HG03457 (cell line): ENCODE measurements around the gene SIGLEC9.

Experiments
- ATAC-seq: cut with Tn5 transposase; IDR thresholded peaks from one replicate; pipeline ENCODE4 v1.9.1; 2021; ENCODE audit warnings: moderate number of reproducible peaks; ENCODE audit not compliant: unreplicated experiment

SIGLEC9 gene

GRCh38 chr19:51124729-51125128 is at the start of gene SIGLEC9:
TSS of gene SIGLEC9 (plus strand) at chr19:51124906. CDS start at chr19:51124975, 69 bp downstream.
- no peak for ATAC-seq

GRCh38 chr19:51075998-51076397 is 48.7 kb upstream of the SIGLEC9 start:
- ATAC-seq: no peak

GRCh38 chr19:51076631-51077213 is 48.0 kb upstream of the SIGLEC9 start:
- ATAC-seq: no peak

DNA sequence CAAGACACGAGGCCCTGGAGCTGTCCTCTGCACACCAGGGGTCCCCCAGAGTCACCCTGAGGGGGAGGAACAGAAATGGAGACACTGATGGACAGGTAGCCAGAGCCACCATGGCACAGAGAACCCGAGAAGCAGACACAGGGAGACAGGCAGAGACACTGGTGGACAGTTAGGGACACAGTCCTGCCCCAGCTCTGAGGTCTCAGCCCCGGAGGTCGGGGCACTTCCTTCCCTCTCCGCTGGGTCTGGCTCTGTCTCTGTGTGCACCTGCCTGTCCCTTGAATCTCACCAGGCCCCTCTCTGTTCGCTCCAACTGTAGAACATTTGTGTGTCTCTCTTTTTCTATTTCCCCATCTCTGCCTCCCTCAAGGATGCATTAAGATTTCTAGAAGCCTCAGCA is 46.6 kb upstream of the SIGLEC9 start:
- no peak for ATAC-seq

DNA sequence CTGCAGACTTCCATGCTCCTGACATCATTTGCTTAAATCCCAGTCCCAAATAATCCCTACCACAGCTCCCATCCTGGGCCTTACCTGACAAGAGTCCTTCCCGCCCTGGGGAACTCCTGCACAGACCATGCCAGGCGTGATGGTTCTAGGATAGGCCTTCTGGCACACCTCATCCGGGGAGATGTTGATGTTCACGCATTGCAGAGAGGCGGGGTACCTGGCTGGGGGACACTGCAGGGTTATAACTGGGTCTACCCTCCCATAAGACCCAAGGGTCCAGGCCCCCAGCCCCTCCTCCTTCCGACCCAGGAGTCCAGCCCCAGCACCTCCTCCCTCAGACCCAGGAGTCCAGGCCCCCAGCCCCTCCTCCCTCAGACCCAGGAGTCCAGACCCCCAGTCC is 46.0 kb upstream of the SIGLEC9 start:
- no peak for ATAC-seq

DNA sequence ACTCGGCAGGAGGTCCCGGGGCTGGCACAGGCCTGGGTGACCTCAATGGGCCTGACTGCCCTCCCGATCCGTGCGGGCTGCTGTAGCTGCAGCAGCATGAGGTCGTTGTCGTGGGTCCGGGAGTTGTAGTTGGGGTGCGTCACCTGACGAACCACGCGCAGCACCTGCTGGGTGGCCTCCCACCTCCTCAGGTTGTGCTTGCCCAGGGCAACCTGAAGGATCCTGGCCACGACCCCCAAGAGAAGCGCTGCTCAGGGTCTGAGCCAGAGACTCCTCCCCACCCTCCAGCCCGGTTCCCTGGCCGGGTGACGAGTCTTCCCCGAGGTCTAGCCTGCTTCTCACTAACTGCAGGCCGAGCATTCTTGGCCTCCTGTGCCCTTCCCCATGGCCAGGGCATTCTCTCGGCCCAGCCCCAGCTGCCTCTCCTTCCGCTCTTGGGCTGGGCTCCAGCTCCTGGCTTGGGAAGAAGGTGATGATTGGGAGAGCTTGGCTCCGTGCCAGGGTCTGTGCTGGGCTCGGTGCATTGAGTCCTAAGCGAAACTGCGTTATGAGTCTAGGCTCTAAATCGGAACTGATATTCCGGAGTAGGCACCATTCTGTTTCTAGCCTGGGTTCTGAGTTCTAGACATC is 45.1 kb upstream of the SIGLEC9 start:
- ATAC-seq: no peak

- ATAC-seq: no peak
These were observed 43.2 kb upstream of the SIGLEC9 start for GRCh38 chr19:51081476-51081875.

GRCh38 chr19:51082611-51083010 is 42.1 kb upstream of the SIGLEC9 start, which contains the start of gene KLK14:
TSS of gene KLK14 (minus strand) at chr19:51082887. CDS start at chr19:51082614, 273 bp downstream.
- no peak for ATAC-seq

- no peak for ATAC-seq
These were observed 41.5 kb upstream of the SIGLEC9 start for GRCh38 chr19:51083181-51083580.

DNA sequence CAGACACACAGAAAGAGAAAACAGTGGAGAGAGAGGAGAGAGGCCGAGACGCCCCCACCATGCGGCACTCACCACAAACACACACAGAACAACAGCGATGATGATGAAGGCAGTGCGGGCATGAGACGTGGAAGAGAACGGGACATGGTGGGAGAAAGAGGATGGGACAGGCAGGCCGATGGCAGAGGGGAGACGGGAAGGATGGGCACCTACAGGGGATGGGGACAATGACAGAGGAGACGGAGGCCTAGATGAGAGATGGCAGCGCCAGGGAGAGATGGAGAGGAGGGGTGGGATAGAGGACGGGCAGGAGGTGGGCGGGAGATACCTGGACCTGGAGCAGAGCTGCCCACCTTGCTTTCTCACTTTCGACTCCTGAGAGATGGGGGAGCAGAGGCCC is 40.9 kb upstream of the SIGLEC9 start:
- no peak for ATAC-seq

DNA sequence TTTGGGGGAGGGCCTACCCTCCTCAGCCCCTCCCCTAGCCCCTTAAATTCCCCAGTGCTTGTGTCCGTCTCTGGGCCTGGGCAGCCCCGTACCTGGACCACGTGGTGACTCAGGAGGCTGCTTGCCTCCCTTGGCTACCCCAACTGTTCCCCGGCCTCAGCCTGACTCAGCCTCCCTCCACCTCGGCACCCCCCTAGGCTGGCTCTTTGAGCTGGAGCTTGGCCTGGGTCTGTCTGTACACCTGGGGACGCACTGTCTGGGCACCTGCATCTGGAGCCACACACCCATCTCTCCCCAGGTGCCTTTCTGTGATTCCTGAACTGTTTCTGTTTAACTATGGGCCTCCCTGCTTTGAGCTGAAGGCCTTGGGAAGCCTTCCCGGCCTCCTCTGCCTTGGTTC is 40.2 kb upstream of the SIGLEC9 start:
- ATAC-seq: no peak

- no peak for ATAC-seq
These were observed 38.4 kb upstream of the SIGLEC9 start for GRCh38 chr19:51086153-51086850.

DNA sequence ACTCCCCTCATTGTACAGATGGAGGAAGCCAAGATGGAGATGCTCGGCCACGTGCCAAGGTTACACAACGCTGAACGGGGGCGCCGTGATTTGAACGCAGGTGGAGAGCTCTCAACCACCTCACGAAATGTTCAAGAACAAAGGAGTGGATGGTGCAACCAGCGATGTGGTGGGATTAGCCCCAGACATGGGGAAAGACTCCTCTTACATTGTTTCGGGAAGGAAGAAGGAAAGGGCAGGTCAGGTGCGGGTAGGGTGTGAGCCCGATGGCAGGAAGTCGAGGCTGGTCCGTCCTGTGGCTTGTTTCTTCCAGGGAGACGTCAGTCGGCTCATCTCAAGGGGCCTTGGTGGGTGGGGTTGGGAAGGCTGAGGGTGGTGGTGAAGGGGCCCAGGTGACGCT is 34.9 kb upstream of the SIGLEC9 start:
- ATAC-seq: no peak

- ATAC-seq: no peak
These were observed 34.2 kb upstream of the SIGLEC9 start for GRCh38 chr19:51090471-51090870.

DNA sequence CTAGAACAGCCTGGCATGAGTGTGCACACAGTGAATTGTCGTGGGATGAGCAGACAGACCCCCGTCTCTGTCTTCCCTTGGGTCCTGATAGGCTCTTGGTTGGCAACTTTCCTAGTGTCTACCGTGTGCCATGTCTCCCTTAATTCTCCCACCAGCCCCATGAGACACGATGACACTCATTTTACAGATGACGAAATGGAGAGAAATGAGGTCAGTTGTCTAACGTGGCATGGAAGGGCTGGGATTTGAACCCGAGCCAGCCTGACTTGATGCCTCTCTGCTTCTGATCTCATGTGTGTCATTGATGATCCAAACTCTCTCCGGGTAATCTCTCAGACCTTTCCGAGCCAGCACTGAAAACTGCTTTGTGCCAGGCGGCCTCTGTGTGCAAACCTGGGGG is 33.6 kb upstream of the SIGLEC9 start:
- ATAC-seq: no peak

DNA sequence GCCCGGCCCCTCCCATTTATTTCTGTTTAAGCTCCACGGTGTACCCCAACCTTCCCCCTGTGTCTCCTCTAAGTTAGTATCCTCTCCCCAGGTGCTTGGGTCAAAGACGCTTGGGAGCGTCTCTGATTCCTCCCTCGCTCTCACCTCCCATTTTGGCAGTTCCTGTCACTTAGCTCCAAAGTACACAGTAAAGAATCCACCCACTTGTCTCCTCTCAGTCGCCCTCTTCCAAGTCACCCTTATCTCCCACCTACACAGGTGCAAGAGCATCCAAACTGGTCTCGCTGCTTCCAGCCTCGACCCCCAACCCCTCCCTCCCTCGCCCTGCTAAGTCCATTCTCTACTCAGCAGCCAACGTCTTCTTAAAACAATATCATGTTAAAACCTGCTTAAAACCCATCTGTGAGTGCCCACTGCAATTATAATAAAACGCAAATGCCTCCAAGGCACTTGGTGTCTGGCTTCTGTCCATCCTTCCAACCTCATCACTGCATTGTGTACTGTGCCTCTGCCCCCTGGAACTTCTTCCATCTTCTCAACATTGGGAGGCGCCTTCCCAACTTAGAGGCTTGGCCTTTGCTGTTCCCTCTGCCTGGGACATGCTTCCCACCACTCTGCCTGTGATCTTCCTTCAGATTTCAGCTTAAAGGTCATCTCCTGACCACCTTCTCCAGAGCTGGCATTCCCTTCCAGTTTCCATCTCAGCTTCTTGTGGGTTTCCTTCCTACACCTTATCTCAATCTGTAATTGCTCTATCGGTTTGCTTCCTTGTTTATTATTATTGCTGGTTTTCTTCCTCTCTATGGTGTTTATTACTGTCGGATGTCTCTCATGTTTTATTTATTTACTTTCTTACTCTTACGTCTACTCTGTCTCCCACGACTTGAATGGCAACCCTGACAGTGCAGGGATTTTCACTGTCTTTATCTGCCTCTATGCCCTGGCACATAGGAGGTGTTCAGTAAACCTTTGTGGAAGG is 32.5 kb upstream of the SIGLEC9 start:
- no peak for ATAC-seq

GRCh38 chr19:51093101-51093500 is 31.6 kb upstream of the SIGLEC9 start:
- no peak for ATAC-seq

GRCh38 chr19:51093510-51094345 is 31.0 kb upstream of the SIGLEC9 start:
- ATAC-seq: no peak

DNA sequence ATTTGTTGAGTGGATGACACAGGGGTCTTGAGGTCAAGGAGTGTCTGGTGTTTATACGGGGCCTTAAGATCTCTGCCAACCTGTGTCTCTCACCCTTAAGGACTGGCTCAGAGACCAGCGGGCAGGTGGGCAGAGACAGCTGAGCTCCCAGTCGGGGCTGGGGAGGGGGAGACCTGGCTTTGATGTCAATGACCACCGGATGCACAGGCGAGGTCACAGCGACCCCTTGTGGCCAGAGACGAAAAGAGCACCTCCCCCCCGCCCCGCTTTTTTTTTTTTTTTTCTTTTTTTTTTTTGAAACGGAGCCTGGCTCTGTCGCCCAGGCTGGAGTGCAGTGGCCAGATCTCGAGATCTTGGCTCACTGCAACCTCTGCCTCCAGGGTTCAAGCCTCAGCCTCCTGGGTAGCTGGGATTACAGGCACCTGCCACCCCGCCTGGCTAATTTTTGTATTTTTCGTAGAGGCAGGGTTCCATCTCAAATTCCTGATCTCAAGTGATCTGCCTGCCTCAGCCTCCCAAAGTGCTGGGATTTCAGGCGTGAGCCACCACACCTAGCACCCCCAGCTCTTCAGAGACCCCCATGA is 29.9 kb upstream of the SIGLEC9 start:
- no peak for ATAC-seq
